ENCODE results near the gene POPDC3.
"Not testable (repeated sequence)": the region's sequence is repeated elsewhere in the genome, so short reads cannot be mapped to it uniquely, and the experiment has no call there.

POPDC3 gene

DNA sequence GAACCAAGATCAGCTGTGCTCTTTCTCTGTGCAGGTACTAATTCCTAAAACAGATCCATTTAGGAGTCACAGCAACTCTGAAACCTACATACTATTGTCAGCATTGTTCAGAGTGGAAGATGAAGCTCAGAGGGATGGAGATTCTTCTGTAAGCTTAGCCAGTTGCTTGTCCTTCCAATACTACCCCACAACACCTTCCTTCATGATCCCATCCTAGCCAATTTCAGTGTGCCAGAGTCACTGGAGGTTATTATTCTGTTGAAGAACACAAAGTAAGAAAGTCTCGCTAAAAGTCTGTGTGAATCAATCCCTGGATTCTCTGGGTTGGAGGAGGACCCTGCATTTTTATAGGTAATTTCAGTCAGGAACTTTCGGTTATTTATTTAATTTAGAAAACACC, 2.3 kb downstream of the POPDC3 start:
- DNase-seq (ENCODE audit: low spot score) (no peak), ATAC-seq (ENCODE audit: low read depth) (no peak)
- H3K36me3 ChIP-seq (ENCODE audit: low read depth): no peaks in the 10 kb centered on the region
- no peaks in the 10 kb centered on the region for H3K27me3 ChIP-seq (ENCODE audit: insufficient read depth, poor library complexity, severe bottlenecking)
- H3K27ac ChIP-seq (ENCODE audit: poor library complexity, severe bottlenecking): peak overlapping the region; percentile 75
- peaks cover 32% of the 10 kb centered on the region for H3K4me1 ChIP-seq (ENCODE audit: insufficient read depth, poor library complexity, severe bottlenecking)
- H3K4me3 ChIP-seq (ENCODE audit: severe bottlenecking): no peak overlapping the region
- H3K9me3 ChIP-seq (ENCODE audit: severe bottlenecking): no peaks in the 10 kb centered on the region
- TF ChIP-seq, protein P1, sequence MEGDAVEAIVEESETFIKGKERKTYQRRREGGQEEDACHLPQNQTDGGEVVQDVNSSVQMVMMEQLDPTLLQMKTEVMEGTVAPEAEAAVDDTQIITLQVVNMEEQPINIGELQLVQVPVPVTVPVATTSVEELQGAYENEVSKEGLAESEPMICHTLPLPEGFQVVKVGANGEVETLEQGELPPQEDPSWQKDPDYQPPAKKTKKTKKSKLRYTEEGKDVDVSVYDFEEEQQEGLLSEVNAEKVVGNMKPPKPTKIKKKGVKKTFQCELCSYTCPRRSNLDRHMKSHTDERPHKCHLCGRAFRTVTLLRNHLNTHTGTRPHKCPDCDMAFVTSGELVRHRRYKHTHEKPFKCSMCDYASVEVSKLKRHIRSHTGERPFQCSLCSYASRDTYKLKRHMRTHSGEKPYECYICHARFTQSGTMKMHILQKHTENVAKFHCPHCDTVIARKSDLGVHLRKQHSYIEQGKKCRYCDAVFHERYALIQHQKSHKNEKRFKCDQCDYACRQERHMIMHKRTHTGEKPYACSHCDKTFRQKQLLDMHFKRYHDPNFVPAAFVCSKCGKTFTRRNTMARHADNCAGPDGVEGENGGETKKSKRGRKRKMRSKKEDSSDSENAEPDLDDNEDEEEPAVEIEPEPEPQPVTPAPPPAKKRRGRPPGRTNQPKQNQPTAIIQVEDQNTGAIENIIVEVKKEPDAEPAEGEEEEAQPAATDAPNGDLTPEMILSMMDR (IDR thresholded peaks at IDR 0.05; ENCODE audit: poor library complexity, severe bottlenecking): no peak

DNA sequence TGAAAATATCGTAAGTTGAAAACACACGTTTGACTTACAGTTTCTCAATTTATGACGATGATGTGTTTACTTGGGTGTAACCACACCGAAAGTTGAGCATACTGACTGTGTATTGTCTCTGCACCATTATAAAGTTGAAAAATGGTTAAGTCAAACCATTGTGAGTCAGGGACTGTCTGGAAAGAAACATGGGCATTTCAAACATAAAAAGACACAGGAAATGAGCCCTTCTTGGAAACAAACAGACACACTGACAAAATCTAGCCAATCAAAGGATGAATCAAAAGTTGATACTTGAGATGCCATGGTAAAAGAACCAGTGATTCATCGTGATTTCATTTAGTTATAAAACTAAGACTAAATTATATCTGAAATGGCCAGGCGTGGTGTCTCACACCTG, 5.3 kb downstream of the POPDC3 start:
- ATAC-seq (ENCODE audit: low read depth) (peak; percentile 76), DNase-seq (ENCODE audit: low spot score) (no peak)
- no peak overlapping the region for H3K4me3 ChIP-seq (ENCODE audit: severe bottlenecking)
- no peaks in the 10 kb centered on the region for H3K9me3 ChIP-seq (ENCODE audit: severe bottlenecking)
- H3K4me1 ChIP-seq (ENCODE audit: insufficient read depth, poor library complexity, severe bottlenecking): peaks cover 32% of the 10 kb centered on the region
- H3K36me3 ChIP-seq (ENCODE audit: low read depth): no peaks in the 10 kb centered on the region
- H3K27ac ChIP-seq (ENCODE audit: poor library complexity, severe bottlenecking): peak overlapping the region; percentile 75
- TF ChIP-seq, protein P1 (IDR thresholded peaks at IDR 0.05; ENCODE audit: poor library complexity, severe bottlenecking): no peak
- no peaks in the 10 kb centered on the region for H3K27me3 ChIP-seq (ENCODE audit: insufficient read depth, poor library complexity, severe bottlenecking)

DNA sequence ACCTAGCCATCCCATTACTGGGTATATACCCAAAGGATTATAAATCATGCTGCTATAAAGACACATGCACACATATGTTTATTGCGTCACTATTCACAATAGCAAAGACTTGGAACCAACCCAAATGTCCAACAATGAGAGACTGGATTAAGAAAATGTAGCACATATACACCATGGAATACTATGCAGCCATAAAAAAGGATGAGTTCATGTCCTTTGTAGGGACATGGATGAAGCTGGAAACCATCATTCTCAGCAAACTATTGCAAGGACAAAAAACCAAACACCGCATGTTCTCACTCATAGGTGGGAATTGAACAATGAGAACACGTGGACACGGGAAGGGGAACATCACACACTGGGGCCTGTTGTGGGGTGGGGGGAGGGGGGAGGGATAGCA, 7.3 kb downstream of the POPDC3 start:
- not testable (repeated sequence) for ATAC-seq (ENCODE audit: low read depth); H3K4me3 ChIP-seq (ENCODE audit: severe bottlenecking); H3K36me3 ChIP-seq (ENCODE audit: low read depth); DNase-seq (ENCODE audit: low spot score); H3K27me3 ChIP-seq (ENCODE audit: insufficient read depth, poor library complexity, severe bottlenecking); H3K27ac ChIP-seq (ENCODE audit: poor library complexity, severe bottlenecking); H3K9me3 ChIP-seq (ENCODE audit: severe bottlenecking)
- H3K4me1 ChIP-seq (ENCODE audit: insufficient read depth, poor library complexity, severe bottlenecking): peaks cover 20% of the 10 kb centered on the region

DNA sequence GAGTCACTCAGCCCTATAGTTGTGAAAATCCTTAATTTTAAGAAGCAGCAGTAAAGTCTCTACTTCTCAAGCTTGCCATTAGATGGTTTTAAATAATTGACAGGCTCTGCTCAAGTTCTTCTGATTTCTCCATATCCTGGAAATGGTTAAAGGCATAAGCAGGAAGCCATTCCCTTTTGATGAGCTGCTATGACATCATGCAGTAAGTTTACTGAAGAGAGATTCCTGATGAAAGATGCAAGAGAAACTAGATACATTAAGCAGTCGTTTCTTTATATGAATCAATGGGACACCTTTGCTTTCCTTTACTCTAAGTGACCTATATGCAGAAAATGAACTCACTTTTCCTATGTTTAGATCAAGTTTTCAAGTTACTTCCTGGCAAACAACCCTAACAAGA, 9.8 kb downstream of the POPDC3 start:
- peaks cover 17% of the 10 kb centered on the region for H3K4me1 ChIP-seq (ENCODE audit: insufficient read depth, poor library complexity, severe bottlenecking)
- peak; percentile 26; the same call in 1 of the 3 replicates for ATAC-seq (ENCODE audit: low read depth)

DNA sequence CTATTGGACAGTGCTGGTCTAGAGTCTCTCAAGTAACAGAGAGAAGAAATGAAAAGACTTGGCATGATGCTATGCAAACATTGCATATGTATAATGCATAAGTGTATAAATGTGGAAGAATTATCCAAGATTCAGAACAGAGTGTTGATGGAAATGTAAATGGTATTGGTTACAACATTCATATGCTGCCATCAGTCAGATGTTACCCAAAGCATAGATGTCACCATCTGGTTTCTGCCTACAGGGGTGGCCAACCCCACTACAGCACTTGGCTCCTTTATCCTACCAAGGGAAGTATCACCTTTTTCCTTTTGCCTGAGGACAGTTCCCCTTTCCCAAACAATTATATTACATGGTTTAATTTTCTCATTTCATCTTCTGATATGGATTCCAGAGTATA, 11.9 kb downstream of the POPDC3 start:
- Histone ChIP-seq H3K36me3 (ENCODE audit: low read depth) (no peaks in the 10 kb centered on the region), H3K4me3 (ENCODE audit: severe bottlenecking) (no peak overlapping the region), H3K27me3 (ENCODE audit: insufficient read depth, poor library complexity, severe bottlenecking) (no peaks in the 10 kb centered on the region), H3K4me1 (ENCODE audit: insufficient read depth, poor library complexity, severe bottlenecking) (peaks cover 3% of the 10 kb centered on the region), H3K9me3 (ENCODE audit: severe bottlenecking) (no peaks in the 10 kb centered on the region), H3K27ac (ENCODE audit: poor library complexity, severe bottlenecking) (no peak overlapping the region)
- ATAC-seq (ENCODE audit: low read depth) (no peak), DNase-seq (ENCODE audit: low spot score) (no peak)
- TF ChIP-seq, protein P1 (IDR thresholded peaks at IDR 0.05; ENCODE audit: poor library complexity, severe bottlenecking): no peak

More for the DNA sequence above, 9.8 kb downstream of the POPDC3 start:
- Histone ChIP-seq H3K27ac (ENCODE audit: poor library complexity, severe bottlenecking) (no peak overlapping the region), H3K27me3 (ENCODE audit: insufficient read depth, poor library complexity, severe bottlenecking) (no peaks in the 10 kb centered on the region), H3K9me3 (ENCODE audit: severe bottlenecking) (no peaks in the 10 kb centered on the region), H3K4me3 (ENCODE audit: severe bottlenecking) (no peak overlapping the region), H3K36me3 (ENCODE audit: low read depth) (no peaks in the 10 kb centered on the region)
- no peak for DNase-seq (ENCODE audit: low spot score)
- TF ChIP-seq, protein P1 (IDR thresholded peaks at IDR 0.05; ENCODE audit: poor library complexity, severe bottlenecking): no peak
